Endometrial microvascular endothelial cells (primary cell): ENCODE data around the gene ATP5PD. TPM values are rescaled to one million over a fixed set of nuclear protein-coding genes. Genes with fewer than 3 reads are reported as not detected.

Source experiments
- in situ Hi-C: cut with HindIII; loops from 2 replicates; pipeline ENCODE4 v1.10.0; 2017; ENCODE audit warnings: low sequenced_read_pairs, low pct_unique_long_range_greater_than_20kb; ENCODE audit errors: inconsistent ontology term
- total RNA-seq: library from RNA; depleted of rRNA; stranded (reverse); fragments of >200 nt; gene quantifications from one replicate; pipeline ENCODE4 v1.2.3, GENCODE V29; 2015; ENCODE audit errors: inconsistent ontology term

The ATP5PD gene
- total RNA-seq = 296 TPM

DNA sequence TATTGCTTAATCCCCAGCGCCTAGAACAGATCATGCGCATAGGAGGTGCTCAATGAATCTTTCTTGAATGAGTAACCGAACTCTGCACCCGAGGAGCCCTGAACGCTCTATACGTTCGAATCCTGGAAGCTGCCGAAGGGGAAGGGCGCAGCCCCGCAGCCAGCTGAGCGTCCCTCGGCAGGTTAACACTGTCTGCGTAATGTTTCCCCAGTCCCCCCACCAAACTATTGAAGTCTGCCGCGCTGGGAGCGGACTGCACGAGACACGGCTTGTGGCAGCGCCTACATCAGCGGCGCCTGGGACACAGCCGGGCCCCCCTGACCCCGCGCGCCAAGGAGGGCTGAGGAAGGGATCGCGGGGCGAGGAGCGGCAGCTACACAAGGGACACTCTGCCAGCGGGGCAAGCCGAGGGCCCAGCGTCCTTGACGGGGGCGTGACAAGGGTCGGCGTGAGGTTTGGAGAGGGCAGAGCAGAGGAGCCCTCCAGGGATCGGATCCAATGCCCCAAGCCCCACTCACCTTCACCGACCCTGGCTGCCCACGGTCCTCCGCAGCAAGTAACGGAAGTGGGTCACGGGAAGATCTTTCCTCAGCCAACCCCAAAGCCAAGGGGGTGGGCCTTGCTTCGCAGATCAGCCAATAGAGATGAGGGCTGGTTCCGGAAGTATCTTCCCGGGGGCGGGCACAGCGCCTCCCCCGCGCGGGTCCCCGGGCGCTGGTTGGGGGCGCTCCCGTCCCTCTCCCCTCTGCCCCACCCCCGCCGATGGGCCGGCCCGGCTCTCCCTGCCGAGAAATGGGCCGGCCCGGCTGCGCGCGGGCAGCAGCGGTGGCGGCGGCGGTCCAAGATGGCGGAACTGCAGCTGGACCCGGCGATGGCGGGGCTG is at the start of gene ATP5PD, which contains the start of gene KCTD2:
TSS of gene ATP5PD (minus strand) at position 563 of the 883 bp plus-strand sequence. CDS start 4,319 bp downstream, outside the sequence.
TSS of gene KCTD2 (plus strand) at position 819 of the 883 bp plus-strand sequence. CDS start at position 845, 26 bp downstream.
- in situ Hi-C loops = no loop called here

DNA sequence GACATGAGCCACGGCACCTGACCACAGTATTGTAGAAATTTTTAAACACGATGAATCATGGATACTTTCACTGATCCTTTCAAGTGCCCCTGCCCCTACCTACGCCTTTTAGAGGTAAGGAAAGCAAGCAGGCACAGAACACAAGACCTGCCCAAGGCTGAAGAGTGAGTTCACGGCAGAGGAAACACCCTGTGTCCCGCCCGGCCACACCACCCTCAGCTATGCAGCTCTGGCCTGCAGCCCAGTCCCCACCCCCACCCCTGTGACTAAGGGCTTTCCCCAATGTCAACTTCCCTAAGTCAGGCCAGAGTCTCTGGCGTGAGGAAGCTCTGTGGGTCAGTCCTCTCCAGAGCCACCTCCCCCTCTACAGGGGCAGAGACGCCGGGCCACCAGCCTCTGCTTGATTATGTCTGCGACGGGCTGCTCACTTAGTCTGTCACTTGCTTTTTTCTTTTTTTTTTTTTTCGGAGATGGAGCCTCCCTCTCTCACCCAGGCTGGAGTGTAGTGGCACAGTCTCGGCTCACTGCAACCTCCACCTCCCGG is 49.4 kb upstream of the ATP5PD start:
- in situ Hi-C loops = no loop called here

DNA sequence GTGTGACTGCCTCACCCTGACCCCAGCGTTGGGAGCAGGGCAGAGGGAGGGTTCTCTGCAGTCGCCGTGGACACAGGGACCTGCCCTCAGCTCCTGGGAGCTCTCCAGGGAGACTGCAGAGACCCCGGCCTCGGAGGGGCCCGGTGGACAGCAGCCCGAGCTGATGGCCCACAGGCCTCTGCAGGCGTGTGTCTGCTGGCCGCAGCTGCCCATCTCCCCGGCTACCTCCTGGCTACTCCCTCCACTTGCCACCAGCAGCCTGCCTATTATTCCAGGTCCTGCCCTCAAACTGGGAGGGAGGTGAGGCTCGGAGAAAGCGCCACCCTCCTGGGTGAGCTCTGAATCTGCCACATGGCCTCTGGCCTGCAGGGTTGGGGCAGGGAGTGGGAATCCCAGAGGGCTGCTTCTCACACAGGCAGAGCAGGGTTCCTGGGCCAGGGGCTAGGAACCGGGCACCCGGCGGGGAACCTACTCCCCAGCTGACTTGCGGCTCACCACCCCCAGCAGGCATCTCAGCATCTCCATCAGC is 48.2 kb upstream of the ATP5PD start:
- in situ Hi-C loops = no loop called here

DNA sequence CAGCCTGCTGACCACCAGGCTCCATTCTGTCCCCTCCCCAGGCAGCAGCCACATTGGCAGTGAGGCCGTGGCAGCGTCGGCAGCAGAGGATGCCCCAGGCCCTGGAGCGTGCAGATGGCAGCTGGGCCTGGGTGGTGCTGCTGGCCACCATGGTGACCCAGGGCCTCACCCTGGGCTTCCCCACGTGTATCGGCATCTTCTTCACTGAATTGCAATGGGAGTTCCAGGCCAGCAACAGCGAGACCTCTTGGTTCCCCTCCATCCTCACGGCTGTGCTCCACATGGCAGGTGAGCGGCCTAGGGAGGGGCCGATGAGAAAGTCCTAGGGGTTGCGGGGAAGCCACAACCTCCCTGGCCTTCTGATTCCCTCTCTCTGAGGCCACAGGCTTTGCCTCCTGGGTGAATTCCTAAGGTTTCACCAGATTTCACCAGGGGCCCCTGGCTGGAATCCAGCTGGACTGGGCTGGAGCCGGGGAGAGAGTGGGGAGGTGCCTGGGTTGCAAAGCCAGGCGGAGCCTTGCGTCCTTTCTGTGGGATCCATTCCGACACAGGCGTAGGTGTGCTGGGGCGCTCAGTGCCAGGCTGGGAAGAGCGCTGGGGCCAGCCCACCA is 46.9 kb upstream of the ATP5PD start:
- in situ Hi-C loops = no loop called here

DNA sequence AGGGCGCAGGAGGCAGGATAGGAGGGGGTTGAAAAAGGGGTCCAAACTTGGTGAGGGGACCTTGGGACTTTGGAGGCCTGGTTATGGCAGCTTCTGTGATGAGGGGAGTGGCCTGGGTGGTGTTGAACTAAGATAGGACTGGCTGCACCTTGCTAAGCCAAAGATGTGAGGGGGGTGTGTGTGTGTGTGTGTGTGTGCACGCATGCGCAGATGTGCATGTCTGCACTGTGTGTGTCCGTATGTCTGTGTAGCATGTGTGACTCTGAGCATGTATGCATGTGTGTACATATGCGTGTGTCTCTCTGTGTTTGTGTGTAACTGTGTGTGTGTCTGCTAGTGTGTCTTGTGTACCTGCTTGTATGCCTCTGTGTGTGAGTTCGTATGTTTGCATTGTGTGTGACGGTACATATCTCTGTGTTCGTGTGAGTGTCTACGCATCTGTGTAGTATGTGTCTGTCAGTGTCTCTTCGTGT is 45.1 kb upstream of the ATP5PD start:
- in situ Hi-C loops = no loop called here

DNA sequence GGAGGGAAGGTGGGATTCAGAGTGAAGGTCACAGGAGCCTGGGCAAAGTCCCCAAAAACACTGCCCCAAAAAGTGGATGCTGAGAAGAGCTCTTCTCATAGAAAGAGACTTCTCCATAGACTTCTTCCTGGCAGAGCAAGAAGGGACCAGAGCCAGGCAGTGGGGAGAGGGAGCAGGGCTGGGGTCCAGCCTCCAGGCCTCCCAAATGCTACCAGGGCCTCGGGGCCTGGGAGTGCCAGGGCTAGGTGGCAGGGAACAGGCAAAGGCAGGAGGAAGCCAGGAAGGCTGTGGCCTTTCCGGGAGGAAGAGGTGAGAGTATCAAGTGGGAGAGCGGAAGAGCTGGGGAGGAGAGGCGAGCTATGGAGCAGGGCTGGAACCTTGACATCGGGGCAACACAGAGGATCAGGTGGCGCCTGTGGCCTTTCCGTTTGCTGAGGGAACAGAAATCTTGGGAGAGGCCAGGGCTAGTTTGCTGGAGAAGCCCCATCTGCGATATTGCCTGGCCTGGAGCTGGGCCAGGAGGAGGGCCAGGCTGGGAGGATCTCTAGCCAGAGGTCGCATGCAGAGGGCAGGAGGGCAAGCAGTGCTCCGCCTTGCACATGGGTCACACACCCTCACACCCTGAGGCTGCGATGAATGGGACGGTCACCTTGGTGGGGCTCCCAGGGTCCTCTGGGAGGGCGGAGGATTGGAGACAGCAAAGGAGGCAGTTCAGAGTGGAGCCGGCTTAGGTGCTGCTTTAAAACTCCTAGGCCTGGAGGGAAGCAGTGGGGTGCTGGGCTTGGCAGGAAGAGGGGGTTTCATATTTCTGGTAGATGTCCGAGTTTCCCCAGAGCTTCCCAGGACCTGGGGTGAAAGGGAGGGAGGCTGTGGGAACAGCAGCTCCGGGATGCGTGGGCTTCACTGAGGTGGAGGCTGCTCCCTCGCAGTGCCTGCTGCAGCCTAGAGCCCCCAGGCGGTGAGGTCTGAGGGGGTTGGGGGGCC is 44.4 kb upstream of the ATP5PD start:
- in situ Hi-C loops = no loop called here

DNA sequence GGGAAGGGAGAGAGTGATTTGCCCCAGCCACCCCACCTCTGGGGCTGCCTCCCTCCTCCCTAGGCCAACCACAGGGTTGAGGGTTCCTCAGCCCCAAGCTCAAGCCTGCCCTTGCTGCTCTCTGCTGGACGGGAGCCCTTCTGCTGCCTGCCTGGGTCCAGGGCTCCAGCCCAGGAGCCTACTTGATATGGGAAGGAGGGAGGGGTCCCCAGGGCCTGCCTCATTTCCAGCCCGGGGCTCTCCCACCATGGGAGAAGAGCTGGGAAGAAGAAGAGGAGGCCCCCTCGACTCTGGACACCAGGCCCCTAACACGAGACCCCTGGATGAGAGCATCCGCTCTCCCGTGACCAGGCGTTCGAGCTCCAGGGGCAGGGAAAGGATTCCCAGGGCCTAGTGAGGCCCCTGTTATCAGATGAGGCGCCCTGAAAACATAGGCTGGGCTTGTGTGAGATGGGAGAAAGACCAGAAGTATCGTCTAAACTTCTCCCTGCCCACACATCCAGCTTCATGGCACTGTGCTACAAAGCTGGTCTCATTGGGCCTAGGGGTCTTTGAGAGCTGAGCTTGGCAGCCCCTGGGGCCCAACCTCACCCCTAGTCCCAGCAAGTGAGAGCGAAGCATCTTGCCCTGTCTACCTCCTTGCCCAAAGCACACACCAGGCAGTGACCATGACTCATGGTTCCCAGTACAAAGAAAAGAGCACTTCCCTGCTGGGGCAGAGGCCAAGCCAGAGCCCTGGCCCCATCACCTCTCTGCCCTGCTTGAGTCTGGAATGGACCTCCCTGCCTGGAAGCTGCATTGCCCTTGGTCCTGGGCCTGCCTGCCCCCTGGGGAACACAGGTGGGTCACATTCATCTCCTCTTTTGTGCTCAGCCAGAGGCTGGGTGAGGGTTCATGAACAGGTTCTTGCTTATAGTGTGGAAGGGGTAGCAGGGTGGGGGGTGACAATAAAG is 42.0 kb upstream of the ATP5PD start:
- in situ Hi-C loops = no loop called here

DNA sequence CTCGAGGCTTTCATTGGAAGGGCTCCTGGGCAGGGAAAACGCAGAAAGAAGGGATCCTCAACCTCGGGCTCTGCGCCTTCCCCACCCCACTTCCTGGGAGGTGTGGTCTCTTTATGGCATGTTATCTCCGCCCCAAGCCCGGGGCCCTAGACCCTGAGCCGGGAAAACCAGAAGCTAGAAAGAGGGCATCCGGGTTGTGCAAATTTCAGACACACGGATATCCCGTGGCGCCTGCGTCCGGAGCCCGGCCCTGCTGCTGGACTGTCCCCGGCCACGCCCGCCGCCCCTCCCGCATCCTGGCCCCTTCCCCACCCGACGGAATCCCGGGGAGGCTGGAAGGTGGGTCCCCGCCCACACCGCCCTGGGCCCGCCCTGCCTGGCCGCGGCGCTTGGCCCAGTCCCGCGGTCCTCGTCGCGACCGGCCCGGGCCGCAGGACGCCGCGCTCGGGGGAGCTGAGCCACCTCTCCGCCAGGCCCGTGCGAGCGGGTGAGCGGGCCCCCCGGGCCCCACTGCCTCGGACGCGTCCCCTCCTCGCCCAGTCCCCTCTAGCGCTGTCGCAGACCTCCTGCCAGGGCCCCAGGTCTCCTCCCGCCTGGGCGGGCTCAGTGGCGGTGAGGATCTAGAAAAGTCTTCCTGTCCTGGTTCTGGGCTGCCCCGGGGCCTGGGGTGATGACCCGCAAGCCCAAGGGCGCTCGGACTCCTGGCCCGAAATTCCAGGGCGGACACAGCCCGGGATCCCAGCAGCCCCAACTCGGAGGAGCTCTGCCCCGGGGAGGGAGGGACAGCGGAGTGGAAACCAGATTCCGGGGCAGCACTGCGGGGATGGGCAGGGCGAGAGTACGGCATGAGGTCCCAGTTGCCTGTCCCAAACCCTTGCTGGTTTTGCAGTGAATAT is 41.0 kb upstream of the ATP5PD start, which contains the start of gene SLC16A5:
TSS of gene SLC16A5 (plus strand) at position 397 of the 896 bp plus-strand sequence. CDS start 5,683 bp downstream, outside the sequence.
- in situ Hi-C loops = no loop called here

DNA sequence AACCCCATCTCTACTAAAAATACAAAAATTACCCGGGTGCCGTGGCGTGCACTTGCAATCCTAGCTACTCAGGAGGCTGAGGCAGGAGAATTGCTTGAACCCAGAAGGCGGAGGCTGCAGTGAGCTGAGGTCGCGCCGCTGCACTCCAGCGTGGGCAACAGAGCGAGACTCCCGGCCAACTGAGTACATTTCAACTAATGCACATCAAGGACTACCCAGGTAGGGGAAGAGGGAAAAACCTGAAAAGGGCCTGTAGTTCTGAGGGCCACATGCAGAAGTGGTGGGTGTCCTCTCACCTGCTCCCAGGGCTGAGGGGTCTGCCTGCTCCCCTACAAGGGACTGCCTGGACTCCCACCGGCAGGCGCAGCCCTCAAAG is 40.4 kb upstream of the ATP5PD start:
- in situ Hi-C loops = no loop called here

DNA sequence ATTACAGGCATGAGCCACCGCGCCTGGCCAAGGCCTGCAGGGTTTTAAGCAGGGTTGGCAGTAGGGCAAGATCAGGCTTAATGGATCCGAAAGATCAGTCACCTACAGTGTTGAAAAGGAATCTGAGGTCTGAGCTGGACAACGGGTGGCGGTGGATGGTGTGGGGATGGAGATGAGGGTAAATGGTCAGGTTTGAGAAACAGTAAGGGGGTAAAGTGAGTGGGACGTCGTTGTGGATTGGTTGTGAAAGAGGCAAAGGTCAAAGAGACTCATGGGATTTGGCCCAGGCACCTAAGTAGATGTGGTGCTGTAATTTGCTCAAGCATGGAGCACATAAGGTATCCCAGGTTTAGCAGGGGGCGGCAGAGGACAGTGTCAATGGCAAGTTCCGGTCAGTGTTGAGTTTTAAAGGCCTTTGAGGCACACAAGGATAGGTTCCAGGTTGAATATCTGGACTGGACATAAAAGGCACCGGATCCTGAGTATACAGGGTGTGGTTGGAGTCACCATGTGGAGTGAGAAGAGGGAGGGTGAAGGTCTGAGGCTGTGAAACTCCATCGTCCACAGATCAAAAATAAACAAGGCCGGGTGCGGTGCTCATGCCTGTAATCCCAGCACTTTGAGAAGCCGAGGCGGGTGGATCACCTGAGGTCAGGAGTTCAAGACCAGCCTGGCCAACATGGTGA is 39.9 kb upstream of the ATP5PD start:
- in situ Hi-C loops = no loop called here

DNA sequence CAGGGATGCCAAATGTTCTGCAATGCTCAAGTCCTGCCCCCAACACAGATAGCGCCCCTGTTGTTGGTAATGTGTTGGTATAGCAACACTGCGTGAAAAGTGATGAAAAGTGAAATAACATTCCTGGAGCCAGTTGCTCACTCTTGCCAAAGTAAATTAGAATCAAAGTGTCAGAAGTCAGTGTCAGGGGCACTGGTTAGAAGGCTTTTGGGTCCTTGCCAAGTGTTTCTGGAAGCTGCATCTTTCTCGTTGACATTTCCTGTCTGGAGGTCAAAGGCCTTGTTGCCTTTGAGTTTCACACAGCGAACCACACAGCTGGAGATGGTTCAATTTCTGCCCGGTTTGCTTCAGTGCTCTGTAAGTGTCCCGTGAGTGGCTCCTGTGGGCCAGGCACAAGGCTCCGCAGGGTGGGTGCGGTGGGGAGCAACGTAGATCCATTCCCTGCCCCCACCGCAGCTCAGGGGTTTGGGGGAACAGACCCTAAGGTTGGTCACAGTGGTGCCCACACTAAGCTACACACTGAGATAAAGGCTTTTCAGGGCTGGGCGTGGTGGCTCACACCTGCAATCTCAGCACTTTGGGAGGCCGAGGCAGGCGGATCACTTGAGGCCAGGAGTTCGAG is 37.4 kb upstream of the ATP5PD start:
- in situ Hi-C loops = no loop called here

DNA sequence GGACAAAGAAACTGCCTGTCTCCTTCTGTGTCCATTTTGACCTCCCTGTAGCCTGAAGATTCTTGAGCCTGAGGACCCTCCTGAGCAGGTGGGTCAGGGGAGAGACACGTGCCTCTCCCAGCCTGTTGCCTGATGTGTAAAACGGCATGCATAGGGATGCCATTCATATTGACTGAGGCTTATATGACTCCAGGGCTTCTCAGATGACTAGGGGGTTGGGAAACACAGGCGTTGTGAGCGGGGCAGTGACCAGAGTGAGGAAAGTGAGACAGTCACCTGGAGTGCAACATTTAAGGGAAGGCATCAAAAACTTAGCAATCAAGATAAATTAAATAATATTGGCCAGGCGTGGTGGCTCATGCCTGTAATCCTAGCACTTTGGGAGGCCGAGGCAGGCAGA is 35.9 kb upstream of the ATP5PD start:
- in situ Hi-C loops = no loop called here

DNA sequence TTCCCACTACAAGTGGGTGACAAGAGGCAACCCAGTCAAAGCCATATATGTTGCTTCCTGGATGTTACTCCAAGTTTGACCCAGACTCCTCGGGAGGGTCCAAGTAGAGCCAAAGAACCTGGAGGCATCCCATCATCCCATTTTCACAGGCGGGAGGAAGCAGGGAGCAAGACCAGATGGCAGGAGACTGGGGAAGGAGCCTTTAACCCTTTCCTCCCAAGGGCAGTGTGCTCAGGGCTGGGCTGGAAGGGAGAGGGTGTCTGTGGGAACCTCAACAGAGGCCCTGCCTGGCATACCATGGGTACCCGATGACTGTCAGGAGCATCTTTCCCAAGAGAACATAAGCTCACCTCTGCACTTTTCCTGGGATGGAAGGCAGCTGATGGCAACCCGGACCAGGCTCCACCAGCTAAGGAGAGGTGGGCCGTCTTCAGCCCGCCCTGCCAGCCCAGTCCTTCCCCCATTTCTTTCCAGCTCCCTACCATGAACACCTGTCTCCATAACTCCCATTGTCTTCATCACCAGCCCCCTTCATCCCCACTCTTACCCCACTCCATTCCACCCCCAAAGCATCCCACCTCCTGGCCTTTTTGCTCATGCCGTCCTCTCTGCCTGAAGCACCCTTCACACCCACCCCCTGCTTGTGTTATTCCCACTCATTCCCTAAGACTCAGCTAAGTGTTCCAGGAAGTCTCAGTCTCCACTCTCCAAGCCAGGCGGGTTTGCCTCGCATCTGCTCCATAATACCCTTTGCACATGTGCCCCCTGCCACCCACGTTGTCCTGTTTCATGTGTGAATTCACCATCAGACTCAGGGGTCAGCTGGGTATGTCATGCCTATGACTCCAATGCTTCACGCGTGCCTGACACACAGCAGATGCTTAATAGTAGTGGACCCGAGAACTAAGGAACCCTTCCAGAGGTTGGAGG is 35.1 kb upstream of the ATP5PD start:
- in situ Hi-C loops = no loop called here

DNA sequence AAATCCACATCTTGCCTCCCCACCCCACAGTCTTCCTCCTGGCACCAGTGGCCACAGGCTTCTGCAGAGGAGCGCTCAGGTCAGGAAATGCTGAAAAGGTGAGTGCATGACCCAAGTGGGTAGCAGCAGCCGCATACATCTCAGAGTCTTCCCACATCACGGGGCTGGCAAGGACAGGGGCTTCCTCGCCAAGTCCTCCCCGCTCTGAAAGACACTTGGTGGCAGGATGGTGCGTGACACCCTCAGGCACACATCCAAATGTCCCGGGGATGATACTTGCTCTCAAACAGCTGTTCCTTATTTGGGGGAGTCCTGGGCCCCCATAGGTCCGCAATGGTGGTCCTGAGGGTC is 32.2 kb upstream of the ATP5PD start:
- in situ Hi-C loops = no loop called here
